ENCODE results near the gene HRAS. TPM values are rescaled to one million over a fixed set of nuclear protein-coding genes. Genes with fewer than 3 reads are reported as not detected.

HRAS gene
- polyA plus RNA-seq, 2 donors = 163 to 257 TPM

GRCh38 chr11:545171-545570, 9.8 kb upstream of the HRAS start:
- Histone ChIP-seq H3K36me3 (ENCODE audit: control insufficient read depth in 2 of 2, insufficient read depth in 2 of 2, low read length in 1 of 2) (no peaks in the 10 kb centered on the region), H3K27ac (ENCODE audit: low read depth in 2 of 2, low read length in 1 of 2) (no peak overlapping the region), H3K27me3 (ENCODE audit: control insufficient read depth in 1 of 2, insufficient read depth in 2 of 2, low read length in 2 of 2) (no peaks in the 10 kb centered on the region), H3K4me3 (ENCODE audit: low read depth in 1 of 2, low read length in 2 of 2) (no peak overlapping the region), H3K4me1 (ENCODE audit: control insufficient read depth in 2 of 2, insufficient read depth in 2 of 2, low read length in 1 of 2) (peaks cover 0 to 4% of the 10 kb centered on the region in 2 donors), H3K9me3 (ENCODE audit: control insufficient read depth in 2 of 2, insufficient read depth in 1 of 2, low read depth in 1 of 2, low read length in 1 of 2) (no peaks in the 10 kb centered on the region)
- 89 to 91% methylated on average over 11 of the region's 11 CpGs for WGBS, 2 donors

- Histone ChIP-seq H3K4me3 (ENCODE audit: low read depth in 1 of 2, low read length in 2 of 2) (no peak overlapping the region), H3K9me3 (ENCODE audit: control insufficient read depth in 2 of 2, insufficient read depth in 1 of 2, low read depth in 1 of 2, low read length in 1 of 2) (no peaks in the 10 kb centered on the region), H3K27ac (ENCODE audit: low read depth in 2 of 2, low read length in 1 of 2) (no peak overlapping the region), H3K36me3 (ENCODE audit: control insufficient read depth in 2 of 2, insufficient read depth in 2 of 2, low read length in 1 of 2) (no peaks in the 10 kb centered on the region), H3K4me1 (ENCODE audit: control insufficient read depth in 2 of 2, insufficient read depth in 2 of 2, low read length in 1 of 2) (peaks cover 0 to 4% of the 10 kb centered on the region in 2 donors), H3K27me3 (ENCODE audit: control insufficient read depth in 1 of 2, insufficient read depth in 2 of 2, low read length in 2 of 2) (no peaks in the 10 kb centered on the region)
- 78 to 83% methylated on average over 5 of the region's 5 CpGs for WGBS, 2 donors
These were observed 9.4 kb upstream of the HRAS start for GRCh38 chr11:544817-545166.

DNA sequence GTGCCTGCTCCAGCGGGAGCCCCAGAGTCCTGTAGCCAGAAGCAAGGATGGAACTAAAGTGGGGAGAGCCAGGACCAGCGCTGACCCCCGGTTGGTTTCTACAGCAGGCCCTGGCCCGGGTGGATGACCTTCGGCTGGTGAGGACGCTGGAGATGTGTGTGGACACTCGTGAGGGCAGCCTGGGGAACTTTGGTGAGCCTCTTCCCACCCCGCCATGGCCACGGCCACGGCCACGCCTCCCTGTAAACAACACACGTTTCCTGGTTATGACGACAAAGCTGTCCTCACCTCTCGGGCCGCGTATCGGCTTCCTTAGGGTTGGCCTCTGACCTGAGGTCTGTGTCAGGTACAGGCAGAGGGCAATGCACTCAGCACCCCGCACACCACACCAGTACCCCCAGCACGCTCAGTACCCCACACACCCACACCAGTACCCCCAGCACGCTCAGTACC, 6.1 kb upstream of the HRAS start:
- no peaks in the 10 kb centered on the region for H3K27me3 ChIP-seq (ENCODE audit: control insufficient read depth in 1 of 2, insufficient read depth in 2 of 2, low read length in 2 of 2)

DNA sequence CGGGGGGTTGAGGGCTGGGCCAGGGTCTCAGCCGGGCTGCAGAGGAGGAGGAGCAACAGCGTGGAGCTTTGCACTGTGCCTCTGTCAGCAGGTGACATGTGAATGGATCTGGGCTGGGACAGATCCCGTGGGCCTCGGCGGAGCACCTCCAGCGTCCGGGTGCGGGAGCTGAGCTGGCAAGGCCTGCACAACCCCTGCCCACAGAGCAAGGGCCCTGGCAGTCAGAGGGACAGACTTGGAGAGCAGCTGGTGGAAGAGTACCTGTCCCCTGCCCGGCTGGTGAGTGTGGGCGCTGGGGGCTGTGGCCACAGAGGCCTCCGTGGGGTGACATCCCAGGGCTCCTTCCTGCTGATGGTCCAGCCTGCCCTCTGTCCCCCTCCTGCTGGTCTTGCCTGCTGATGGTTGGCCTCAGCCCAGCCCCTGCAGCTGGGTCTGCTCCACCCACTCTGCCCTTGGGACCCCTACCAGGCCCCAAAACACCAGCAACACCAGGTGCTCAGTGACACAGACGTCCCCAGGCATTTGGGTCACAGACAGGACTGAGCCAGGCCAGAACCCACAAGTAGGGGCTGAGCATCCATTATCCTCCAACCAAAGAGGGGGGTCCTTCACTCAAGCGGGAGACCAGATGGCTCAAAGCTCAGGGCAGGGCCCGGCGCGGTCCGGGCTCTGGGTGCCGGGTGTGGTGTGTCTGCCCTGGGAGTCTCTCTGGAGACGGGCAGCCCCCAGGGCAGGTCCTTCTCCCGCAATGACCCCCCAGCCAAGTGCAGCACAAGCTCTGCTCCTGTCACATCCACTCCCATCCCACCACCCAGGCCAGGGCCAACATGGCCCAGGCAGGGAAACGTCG, 5.4 kb upstream of the HRAS start:
- H3K4me1 ChIP-seq (ENCODE audit: control insufficient read depth in 2 of 2, insufficient read depth in 2 of 2, low read length in 1 of 2) = peaks cover 4 to 9% of the 10 kb centered on the region in 2 donors
- H3K27ac ChIP-seq (ENCODE audit: low read depth in 2 of 2, low read length in 1 of 2) = no peak overlapping the region
- H3K9me3 ChIP-seq (ENCODE audit: control insufficient read depth in 2 of 2, insufficient read depth in 1 of 2, low read depth in 1 of 2, low read length in 1 of 2) = no peaks in the 10 kb centered on the region
- H3K36me3 ChIP-seq (ENCODE audit: control insufficient read depth in 2 of 2, insufficient read depth in 2 of 2, low read length in 1 of 2) = no peaks in the 10 kb centered on the region
- 90 to 92% methylated on average over 22 to 23 of the region's 23 CpGs for WGBS, 2 donors
- no peaks in the 10 kb centered on the region for H3K27me3 ChIP-seq (ENCODE audit: control insufficient read depth in 1 of 2, insufficient read depth in 2 of 2, low read length in 2 of 2)
- no peak overlapping the region for H3K4me3 ChIP-seq (ENCODE audit: low read depth in 1 of 2, low read length in 2 of 2)

More for the DNA sequence above, 6.1 kb upstream of the HRAS start:
- H3K27ac ChIP-seq (ENCODE audit: low read depth in 2 of 2, low read length in 1 of 2) = no peak overlapping the region
- peaks cover 4 to 9% of the 10 kb centered on the region in 2 donors for H3K4me1 ChIP-seq (ENCODE audit: control insufficient read depth in 2 of 2, insufficient read depth in 2 of 2, low read length in 1 of 2)
- no peak overlapping the region for H3K4me3 ChIP-seq (ENCODE audit: low read depth in 1 of 2, low read length in 2 of 2)
- WGBS, 2 donors = 93% methylated on average over 19 to 20 of the region's 20 CpGs
- H3K9me3 ChIP-seq (ENCODE audit: control insufficient read depth in 2 of 2, insufficient read depth in 1 of 2, low read depth in 1 of 2, low read length in 1 of 2) = no peaks in the 10 kb centered on the region
- H3K36me3 ChIP-seq (ENCODE audit: control insufficient read depth in 2 of 2, insufficient read depth in 2 of 2, low read length in 1 of 2) = no peaks in the 10 kb centered on the region

DNA sequence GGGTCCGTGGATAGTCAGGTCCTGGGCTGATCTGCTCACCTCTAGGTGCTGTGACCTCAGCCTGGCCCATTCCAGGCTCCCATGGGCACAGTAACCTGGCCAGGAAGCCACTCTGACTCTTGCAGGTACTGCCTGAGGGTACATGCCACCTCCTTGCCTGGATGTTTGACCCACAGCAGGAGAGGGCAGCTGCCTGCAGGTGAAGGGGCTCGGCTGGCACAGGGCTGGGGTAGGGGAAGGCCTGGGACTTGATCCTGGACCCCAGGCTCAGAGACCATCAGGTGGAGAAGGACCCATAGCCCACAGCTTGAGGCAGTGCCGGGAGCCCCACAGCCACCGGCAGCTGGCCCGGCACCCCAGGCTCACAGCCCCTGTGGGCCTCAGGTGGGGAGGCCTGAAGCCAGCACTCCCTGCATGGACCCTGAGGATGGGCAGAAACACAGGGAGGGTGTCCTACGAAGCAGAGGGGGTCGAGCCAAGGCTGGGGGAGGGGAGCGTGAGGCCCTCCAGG, 4.7 kb upstream of the HRAS start:
- no peak overlapping the region for H3K27ac ChIP-seq (ENCODE audit: low read depth in 2 of 2, low read length in 1 of 2)
- peaks cover 4 to 9% of the 10 kb centered on the region in 2 donors for H3K4me1 ChIP-seq (ENCODE audit: control insufficient read depth in 2 of 2, insufficient read depth in 2 of 2, low read length in 1 of 2)
- WGBS, 2 donors = 89 to 90% methylated on average over 7 to 8 of the region's 8 CpGs
- H3K27me3 ChIP-seq (ENCODE audit: control insufficient read depth in 1 of 2, insufficient read depth in 2 of 2, low read length in 2 of 2) = no peaks in the 10 kb centered on the region
- H3K36me3 ChIP-seq (ENCODE audit: control insufficient read depth in 2 of 2, insufficient read depth in 2 of 2, low read length in 1 of 2) = no peaks in the 10 kb centered on the region
- no peak overlapping the region for H3K4me3 ChIP-seq (ENCODE audit: low read depth in 1 of 2, low read length in 2 of 2)
- no peaks in the 10 kb centered on the region for H3K9me3 ChIP-seq (ENCODE audit: control insufficient read depth in 2 of 2, insufficient read depth in 1 of 2, low read depth in 1 of 2, low read length in 1 of 2)

- H3K9me3 ChIP-seq (ENCODE audit: control insufficient read depth in 2 of 2, insufficient read depth in 1 of 2, low read depth in 1 of 2, low read length in 1 of 2) = no peaks in the 10 kb centered on the region
- no peak overlapping the region for H3K4me3 ChIP-seq (ENCODE audit: low read depth in 1 of 2, low read length in 2 of 2)
- H3K4me1 ChIP-seq (ENCODE audit: control insufficient read depth in 2 of 2, insufficient read depth in 2 of 2, low read length in 1 of 2) = peaks cover 5 to 18% of the 10 kb centered on the region in 2 donors
- H3K27ac ChIP-seq (ENCODE audit: low read depth in 2 of 2, low read length in 1 of 2) = no peak overlapping the region
- no peaks in the 10 kb centered on the region for H3K27me3 ChIP-seq (ENCODE audit: control insufficient read depth in 1 of 2, insufficient read depth in 2 of 2, low read length in 2 of 2)
- WGBS, 2 donors = 92 to 94% methylated on average over 20 of the region's 20 CpGs
- H3K36me3 ChIP-seq (ENCODE audit: control insufficient read depth in 2 of 2, insufficient read depth in 2 of 2, low read length in 1 of 2) = peaks cover 0 to 8% of the 10 kb centered on the region in 2 donors
These were observed 3.2 kb upstream of the HRAS start for GRCh38 chr11:538431-539051.

- 40 to 45% methylated on average over 19 of the region's 19 CpGs for WGBS, 2 donors
- Histone ChIP-seq H3K4me3 (ENCODE audit: low read depth in 1 of 2, low read length in 2 of 2) (peak overlapping the region; percentile 20 to 41), H3K4me1 (ENCODE audit: control insufficient read depth in 2 of 2, insufficient read depth in 2 of 2, low read length in 1 of 2) (peaks cover 5 to 23% of the 10 kb centered on the region in 2 donors), H3K36me3 (ENCODE audit: control insufficient read depth in 2 of 2, insufficient read depth in 2 of 2, low read length in 1 of 2) (peaks cover 0 to 16% of the 10 kb centered on the region in 2 donors), H3K9me3 (ENCODE audit: control insufficient read depth in 2 of 2, insufficient read depth in 1 of 2, low read depth in 1 of 2, low read length in 1 of 2) (no peaks in the 10 kb centered on the region), H3K27me3 (ENCODE audit: control insufficient read depth in 1 of 2, insufficient read depth in 2 of 2, low read length in 2 of 2) (no peaks in the 10 kb centered on the region), H3K27ac (ENCODE audit: low read depth in 2 of 2, low read length in 1 of 2) (peak overlapping the region in 1 of 2 donors; percentile 0)
These were observed 2.5 kb upstream of the HRAS start for GRCh38 chr11:537622-538430.

- 1 to 4% methylated on average over 87 to 93 of the region's 93 CpGs for WGBS, 2 donors
- Histone ChIP-seq H3K9me3 (ENCODE audit: control insufficient read depth in 2 of 2, insufficient read depth in 1 of 2, low read depth in 1 of 2, low read length in 1 of 2) (no peaks in the 10 kb centered on the region), H3K4me3 (ENCODE audit: low read depth in 1 of 2, low read length in 2 of 2) (peak within 1 kb of the TSS; percentile 20 to 41), H3K27me3 (ENCODE audit: control insufficient read depth in 1 of 2, insufficient read depth in 2 of 2, low read length in 2 of 2) (no peaks in the 10 kb centered on the region), H3K4me1 (ENCODE audit: control insufficient read depth in 2 of 2, insufficient read depth in 2 of 2, low read length in 1 of 2) (peaks cover 5 to 29% of the 10 kb centered on the region in 2 donors), H3K36me3 (ENCODE audit: control insufficient read depth in 2 of 2, insufficient read depth in 2 of 2, low read length in 1 of 2) (peaks cover 0 to 24% of the 10 kb centered on the region in 2 donors), H3K27ac (ENCODE audit: low read depth in 2 of 2, low read length in 1 of 2) (peak within 1 kb of the TSS; percentile 17 to 61)
These were observed 1.7 kb upstream of the HRAS start, which contains the start of gene LRRC56 for GRCh38 chr11:536841-537621. Gene LRRC56 (plus strand): TSS chr11:537527. CDS start chr11:540685, 3,158 bp downstream.
